Cardiac muscle cell (in vitro differentiated cells and primary cell): ENCODE data around the gene MPPED2. TPM values are rescaled to one million over a fixed set of nuclear protein-coding genes. Genes with fewer than 3 reads are reported as not detected.

ENCODE experiments used
- DNase-seq, 2 donors: peaks; one replicate each; pipeline versions ENCODE4 v3.0.0 to v3.0.0-alpha.2; 2010 to 2017; ENCODE audit warnings: low read depth in 1 of 2, low spot score in 1 of 2
- H3K27ac ChIP-seq: fragments of 200-600 bp; sonication (generic); 2 replicates; pipeline ENCODE4 v1.5.1; 2016
- H3K27me3 ChIP-seq: fragments of 200-600 bp; sonication (generic); 2 replicates; pipeline ENCODE4 v1.6.0; 2016; ENCODE audit warnings: control low read depth
- H3K36me3 ChIP-seq: fragments of 200-600 bp; sonication (generic); 2 replicates; pipeline ENCODE4 v1.5.1; 2016; ENCODE audit warnings: control low read depth
- H3K4me1 ChIP-seq: fragments of 200-600 bp; sonication (generic); 2 replicates; pipeline ENCODE4 v1.8.1; 2017; ENCODE audit warnings: low read depth, mild to moderate bottlenecking, mixed run types
- H3K4me3 ChIP-seq: fragments of 200-600 bp; sonication (generic); 2 replicates; pipeline ENCODE4 v1.5.1; 2016; ENCODE audit warnings: mild to moderate bottlenecking
- H3K9me3 ChIP-seq: fragments of 200-600 bp; sonication (generic); 2 replicates; pipeline ENCODE4 v1.5.1; 2017; ENCODE audit warnings: low read depth, mild to moderate bottlenecking, control low read depth
- polyA plus RNA-seq: library from polyadenylated mRNA; unstranded; fragments of >200 nt; fragmentation: Nextera tagmentation; extraction: Ambion mirVana; gene quantifications from 2 replicates; pipeline ENCODE4 v1.2.1, GENCODE V29; 2016
- total RNA-seq: library from RNA; depleted of rRNA; stranded (reverse); fragments of >200 nt; gene quantifications from 2 replicates; pipeline ENCODE4 v1.2.3, GENCODE V29; 2016
- TF ChIP-seq, protein P1 (sequence below): IDR thresholded peaks from 2 replicates; pipeline ENCODE4 v1.5.1; 2012; ENCODE audit warnings: low read depth, mild to moderate bottlenecking, low read length

MPPED2 gene
- total and polyA plus RNA-seq, 2 experiments from 2014 or later: 32.5 to 54.4 TPM

GRCh38 chr11:30483056-30483455 lies 103.1 kb downstream of the MPPED2 start:
- TF ChIP-seq, protein P1, sequence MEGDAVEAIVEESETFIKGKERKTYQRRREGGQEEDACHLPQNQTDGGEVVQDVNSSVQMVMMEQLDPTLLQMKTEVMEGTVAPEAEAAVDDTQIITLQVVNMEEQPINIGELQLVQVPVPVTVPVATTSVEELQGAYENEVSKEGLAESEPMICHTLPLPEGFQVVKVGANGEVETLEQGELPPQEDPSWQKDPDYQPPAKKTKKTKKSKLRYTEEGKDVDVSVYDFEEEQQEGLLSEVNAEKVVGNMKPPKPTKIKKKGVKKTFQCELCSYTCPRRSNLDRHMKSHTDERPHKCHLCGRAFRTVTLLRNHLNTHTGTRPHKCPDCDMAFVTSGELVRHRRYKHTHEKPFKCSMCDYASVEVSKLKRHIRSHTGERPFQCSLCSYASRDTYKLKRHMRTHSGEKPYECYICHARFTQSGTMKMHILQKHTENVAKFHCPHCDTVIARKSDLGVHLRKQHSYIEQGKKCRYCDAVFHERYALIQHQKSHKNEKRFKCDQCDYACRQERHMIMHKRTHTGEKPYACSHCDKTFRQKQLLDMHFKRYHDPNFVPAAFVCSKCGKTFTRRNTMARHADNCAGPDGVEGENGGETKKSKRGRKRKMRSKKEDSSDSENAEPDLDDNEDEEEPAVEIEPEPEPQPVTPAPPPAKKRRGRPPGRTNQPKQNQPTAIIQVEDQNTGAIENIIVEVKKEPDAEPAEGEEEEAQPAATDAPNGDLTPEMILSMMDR: no peak

DNA sequence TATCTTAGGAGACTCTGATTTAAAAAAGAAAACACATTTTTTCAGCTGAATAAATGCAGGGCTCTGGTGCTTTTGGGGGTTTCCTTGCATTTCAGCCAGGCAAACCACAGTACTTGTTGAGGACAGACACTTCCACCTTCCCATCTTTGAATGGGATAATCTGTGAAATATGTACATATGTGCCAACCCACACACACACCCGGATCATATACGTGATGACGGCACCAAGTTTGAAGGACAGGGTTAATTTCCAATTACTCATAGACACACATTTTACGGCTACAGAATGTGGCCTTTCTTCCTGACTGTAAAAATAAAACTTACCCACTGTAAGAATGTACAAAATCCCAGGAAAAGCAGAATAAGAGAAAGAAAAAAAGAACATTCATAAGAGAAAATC lies 104.4 kb downstream of the MPPED2 start:
- Histone ChIP-seq H3K9me3 (no peaks in the 10 kb centered on the region), H3K4me3 (no peak overlapping the region), H3K27ac (peak overlapping the region; percentile 89), H3K36me3 (no peaks in the 10 kb centered on the region), H3K4me1 (peaks cover 42% of the 10 kb centered on the region), H3K27me3 (no peaks in the 10 kb centered on the region)
- TF ChIP-seq, protein P1: no peak
- DNase-seq: no peak

More at GRCh38 chr11:30483056-30483455, 103.1 kb downstream of the MPPED2 start:
- no peaks in the 10 kb centered on the region for H3K27me3 ChIP-seq
- H3K4me3 ChIP-seq: no peak overlapping the region
- no peaks in the 10 kb centered on the region for H3K36me3 ChIP-seq
- DNase-seq: no peak
- H3K9me3 ChIP-seq: no peaks in the 10 kb centered on the region
- peaks cover 46% of the 10 kb centered on the region for H3K4me1 ChIP-seq
- H3K27ac ChIP-seq: peak overlapping the region; percentile 89

GRCh38 chr11:30481330-30481729 lies 104.8 kb downstream of the MPPED2 start:
- no peaks in the 10 kb centered on the region for H3K27me3 ChIP-seq
- TF ChIP-seq, protein P1: no peak
- H3K27ac ChIP-seq: peak overlapping the region; percentile 89
- peak in 1 of 2 donors; percentile 18 for DNase-seq
- H3K9me3 ChIP-seq: no peaks in the 10 kb centered on the region
- H3K4me3 ChIP-seq: no peak overlapping the region
- H3K4me1 ChIP-seq: peaks cover 42% of the 10 kb centered on the region
- no peaks in the 10 kb centered on the region for H3K36me3 ChIP-seq

- Histone ChIP-seq H3K36me3 (no peaks in the 10 kb centered on the region), H3K27ac (peak overlapping the region; percentile 89), H3K4me3 (peak overlapping the region; percentile 1), H3K9me3 (no peaks in the 10 kb centered on the region), H3K27me3 (no peaks in the 10 kb centered on the region), H3K4me1 (peaks cover 42% of the 10 kb centered on the region)
- TF ChIP-seq, protein P1: no peak
- peak in 1 of 2 donors; percentile 25 for DNase-seq
These were observed 106.3 kb downstream of the MPPED2 start for GRCh38 chr11:30479899-30480298.

GRCh38 chr11:30478923-30479322 lies 107.2 kb downstream of the MPPED2 start:
- Histone ChIP-seq H3K4me1 (peaks cover 42% of the 10 kb centered on the region), H3K27ac (peak overlapping the region; percentile 89), H3K36me3 (no peaks in the 10 kb centered on the region), H3K27me3 (no peaks in the 10 kb centered on the region), H3K4me3 (no peak overlapping the region), H3K9me3 (no peaks in the 10 kb centered on the region)
- TF ChIP-seq, protein P1: no peak
- peak; percentile 2 to 49 for DNase-seq
